Trophoblast cell (in vitro differentiated cells and primary cell): ENCODE results near the gene PAK4.
A peak's percentile ranks its signal among the peaks of the same experiment; 100 is the strongest.

ENCODE experiments used
- DNase-seq, 2 donors: peaks; one replicate each; pipeline ENCODE4 v3.0.0-alpha.2; 2016
- H2AFZ ChIP-seq: 2 replicates; pipeline ENCODE4 v1.6.1; 2013; ENCODE audit warnings: low read length, moderate library complexity, mild to moderate bottlenecking; ENCODE audit not compliant: insufficient read depth, poor library complexity
- H2AK5ac ChIP-seq: 2 replicates; pipeline ENCODE4 v1.6.1; 2013; ENCODE audit warnings: mild to moderate bottlenecking, low read length
- H2BK120ac ChIP-seq: 2 replicates; pipeline ENCODE4 v1.6.1; 2013; ENCODE audit warnings: low read length, mild to moderate bottlenecking, moderate library complexity; ENCODE audit not compliant: insufficient read depth, poor library complexity
- H2BK12ac ChIP-seq: 2 replicates; pipeline ENCODE4 v1.6.1; 2013; ENCODE audit warnings: mild to moderate bottlenecking, low read length, moderate library complexity
- H2BK5ac ChIP-seq: 2 replicates; pipeline ENCODE4 v1.6.1; 2013; ENCODE audit warnings: low read length, low read depth, moderate library complexity, mild to moderate bottlenecking; ENCODE audit not compliant: poor library complexity
- H3K14ac ChIP-seq: 2 replicates; pipeline ENCODE4 v1.6.1; 2013; ENCODE audit warnings: mild to moderate bottlenecking, low read length
- H3K18ac ChIP-seq: 2 replicates; pipeline ENCODE4 v1.6.1; 2013; ENCODE audit warnings: mild to moderate bottlenecking, low read length
- H3K23ac ChIP-seq: 2 replicates; pipeline ENCODE4 v1.6.1; 2013; ENCODE audit warnings: low read length
- H3K27ac ChIP-seq: 2 replicates; pipeline ENCODE4 v1.5.1; 2013; ENCODE audit warnings: low read depth, mild to moderate bottlenecking, inconsistent platforms, low read length, moderate library complexity
- H3K27me3 ChIP-seq: 2 replicates; pipeline ENCODE4 v1.6.1; 2013; ENCODE audit warnings: inconsistent platforms, mild to moderate bottlenecking, low read length, moderate library complexity; ENCODE audit not compliant: insufficient read depth
- H3K36me3 ChIP-seq, 2 experiments: 1 replicate in 1 of 2; 2 replicates in 1 of 2; pipeline ENCODE4 v1.6.1; 2013; ENCODE audit warnings: low read length in 2 of 2, mild to moderate bottlenecking in 2 of 2, moderate library complexity in 1 of 2; ENCODE audit not compliant: insufficient read depth in 2 of 2, control insufficient read depth in 1 of 2
- H3K4ac ChIP-seq: 2 replicates; pipeline ENCODE4 v1.6.1; 2013; ENCODE audit warnings: low read depth, mild to moderate bottlenecking, low read length, moderate library complexity
- H3K4me1 ChIP-seq, 2 experiments: 1 replicate in 1 of 2; 2 replicates in 1 of 2; pipeline ENCODE4 v1.6.1; 2013; ENCODE audit warnings: low read length in 2 of 2, mild to moderate bottlenecking in 2 of 2, moderate library complexity in 1 of 2; ENCODE audit not compliant: insufficient read depth in 2 of 2, control insufficient read depth in 1 of 2
- H3K4me2 ChIP-seq: 2 replicates; pipeline ENCODE4 v1.6.1; 2013; ENCODE audit warnings: inconsistent platforms, mild to moderate bottlenecking, low read length, moderate library complexity
- H3K4me3 ChIP-seq: 2 replicates; pipeline ENCODE4 v1.5.1; 2013; ENCODE audit warnings: mild to moderate bottlenecking, low read depth, low read length, inconsistent platforms
- H3K79me1 ChIP-seq: one replicate; pipeline ENCODE4 v1.6.1; 2013; ENCODE audit warnings: low read length
- H3K79me2 ChIP-seq: 2 replicates; pipeline ENCODE4 v1.6.1; 2013; ENCODE audit warnings: low read length, mild to moderate bottlenecking; ENCODE audit not compliant: control insufficient read depth, insufficient read depth, poor library complexity
- H3K9ac ChIP-seq: 2 replicates; pipeline ENCODE4 v1.6.1; 2013; ENCODE audit warnings: mild to moderate bottlenecking, low read length
- H3K9me3 ChIP-seq: 2 replicates; pipeline ENCODE4 v1.6.1; 2013; ENCODE audit warnings: low read depth, mild to moderate bottlenecking, control low read depth, inconsistent platforms, low read length; ENCODE audit not compliant: insufficient read depth
- H4K12ac ChIP-seq: 2 replicates; pipeline ENCODE4 v1.6.1; 2013; ENCODE audit warnings: low read depth, mild to moderate bottlenecking, low read length, moderate library complexity
- H4K8ac ChIP-seq: 2 replicates; pipeline ENCODE4 v1.6.1; 2013; ENCODE audit warnings: low read depth, mild to moderate bottlenecking, low read length, moderate library complexity
- H4K91ac ChIP-seq: one replicate; pipeline ENCODE4 v1.6.1; 2013; ENCODE audit warnings: low read depth, mild to moderate bottlenecking, low read length, moderate library complexity
- WGBS: extraction: QIAGEN DNeasy Blood & Tissue Kit; methylation state at CpG from one replicate; pipeline ENCODE4 v1.1.7; 2013; ENCODE audit warnings: missing lambda C conversion rate; ENCODE audit not compliant: insufficient read length, insufficient coverage; ENCODE audit errors: extremely low coverage; 5-methylcytosine and 5-hydroxymethylcytosine counted together

PAK4 gene

GRCh38 chr19:39177736-39178135 is 52.1 kb downstream of the PAK4 start:
- H4K8ac ChIP-seq, result no peak overlapping the region
- H3K23ac ChIP-seq, result no peak overlapping the region
- no peak overlapping the region for H2AFZ ChIP-seq
- no peak overlapping the region for H2AK5ac ChIP-seq
- H3K27ac ChIP-seq, result no peak overlapping the region
- no peak overlapping the region for H3K4ac ChIP-seq
- H3K9me3 ChIP-seq, result peaks cover 5% of the 10 kb centered on the region
- no peak overlapping the region for H2BK12ac ChIP-seq
- H3K9ac ChIP-seq, result no peak overlapping the region
- H3K14ac ChIP-seq, result no peak overlapping the region
- no peaks in the 10 kb centered on the region for H3K27me3 ChIP-seq
- no peaks in the 10 kb centered on the region for H3K79me2 ChIP-seq
- no peaks in the 10 kb centered on the region for H3K79me1 ChIP-seq
- H4K91ac ChIP-seq, result no peak overlapping the region
- no peak overlapping the region for H2BK120ac ChIP-seq
- H3K36me3 ChIP-seq, result peaks cover 82 to 83% of the 10 kb centered on the region in 2 experiments
- WGBS, result no CpG with 5 or more reads among the region's 11 CpGs
- H4K12ac ChIP-seq, result no peak overlapping the region
- H3K4me1 ChIP-seq, result peaks cover 0 to 3% of the 10 kb centered on the region in 2 experiments
- no peak for DNase-seq
- no peak overlapping the region for H3K18ac ChIP-seq
- no peak overlapping the region for H2BK5ac ChIP-seq
- H3K4me2 ChIP-seq, result no peak overlapping the region
- H3K4me3 ChIP-seq, result no peak overlapping the region

GRCh38 chr19:39178296-39179006 is 52.9 kb downstream of the PAK4 start:
- WGBS, result no CpG with 5 or more reads among the region's 30 CpGs
- Histone ChIP-seq H2BK120ac (no peak overlapping the region), H3K4me2 (no peak overlapping the region), H3K36me3 (peaks cover 75 to 76% of the 10 kb centered on the region in 2 experiments), H4K91ac (no peak overlapping the region), H4K12ac (no peak overlapping the region), H4K8ac (no peak overlapping the region), H3K9ac (no peak overlapping the region), H3K79me1 (no peaks in the 10 kb centered on the region), H3K27me3 (no peaks in the 10 kb centered on the region), H3K14ac (no peak overlapping the region), H3K9me3 (peaks cover 5% of the 10 kb centered on the region), H3K79me2 (no peaks in the 10 kb centered on the region), H3K4ac (no peak overlapping the region), H2AFZ (no peak overlapping the region), H2AK5ac (no peak overlapping the region), H2BK12ac (no peak overlapping the region), H3K23ac (no peak overlapping the region), H3K4me3 (no peak overlapping the region), H3K27ac (no peak overlapping the region), H2BK5ac (no peak overlapping the region), H3K4me1 (peaks cover 0 to 3% of the 10 kb centered on the region in 2 experiments), H3K18ac (no peak overlapping the region)
- DNase-seq, result no peak

GRCh38 chr19:39179754-39180153 is 54.2 kb downstream of the PAK4 start:
- no peak overlapping the region for H2AK5ac ChIP-seq
- H3K79me1 ChIP-seq, result no peaks in the 10 kb centered on the region
- no CpG with 5 or more reads among the region's 10 CpGs for WGBS
- H3K27me3 ChIP-seq, result no peaks in the 10 kb centered on the region
- H3K36me3 ChIP-seq, result peaks cover 63 to 64% of the 10 kb centered on the region in 2 experiments
- no peak overlapping the region for H3K4me3 ChIP-seq
- H3K18ac ChIP-seq, result no peak overlapping the region
- H3K23ac ChIP-seq, result no peak overlapping the region
- H2BK120ac ChIP-seq, result no peak overlapping the region
- H3K79me2 ChIP-seq, result no peaks in the 10 kb centered on the region
- H4K12ac ChIP-seq, result no peak overlapping the region
- no peak overlapping the region for H3K27ac ChIP-seq
- peaks cover 0 to 3% of the 10 kb centered on the region in 2 experiments for H3K4me1 ChIP-seq
- no peak overlapping the region for H3K4me2 ChIP-seq
- H2AFZ ChIP-seq, result no peak overlapping the region
- H2BK5ac ChIP-seq, result no peak overlapping the region
- H2BK12ac ChIP-seq, result no peak overlapping the region
- DNase-seq, result no peak
- H3K4ac ChIP-seq, result no peak overlapping the region
- no peak overlapping the region for H3K9ac ChIP-seq
- H4K8ac ChIP-seq, result no peak overlapping the region
- H3K14ac ChIP-seq, result no peak overlapping the region
- peaks cover 2% of the 10 kb centered on the region for H3K9me3 ChIP-seq
- H4K91ac ChIP-seq, result no peak overlapping the region

- Histone ChIP-seq H2AFZ (no peak overlapping the region), H3K36me3 (peaks cover 54% of the 10 kb centered on the region in 2 experiments), H3K4ac (no peak overlapping the region), H3K9me3 (peaks cover 2% of the 10 kb centered on the region), H3K4me3 (no peak overlapping the region), H3K27me3 (no peaks in the 10 kb centered on the region), H4K8ac (no peak overlapping the region), H3K9ac (no peak overlapping the region), H3K79me2 (no peaks in the 10 kb centered on the region), H3K14ac (no peak overlapping the region), H3K79me1 (no peaks in the 10 kb centered on the region), H4K91ac (no peak overlapping the region), H2BK120ac (no peak overlapping the region), H3K4me1 (peaks cover 0 to 3% of the 10 kb centered on the region in 2 experiments), H3K18ac (no peak overlapping the region), H3K23ac (no peak overlapping the region), H2AK5ac (no peak overlapping the region), H3K27ac (no peak overlapping the region), H2BK5ac (no peak overlapping the region), H3K4me2 (no peak overlapping the region), H4K12ac (no peak overlapping the region), H2BK12ac (no peak overlapping the region)
- peak in 1 of 2 donors; percentile 29 for DNase-seq
- no CpG with 5 or more reads among the region's 9 CpGs for WGBS
These were observed 55.2 kb downstream of the PAK4 start for GRCh38 chr19:39180749-39181148.
